Left lung (tissue), 10 donors: Measurements from ENCODE around the gene PWWP2A. TPM values are rescaled to one million over a fixed set of nuclear protein-coding genes. Genes with fewer than 3 reads are reported as not detected.

ENCODE experiments used
- ATAC-seq: fragments of 200-7000 bp; cut with Tn5 transposase; one replicate; pipeline ENCODE4 v1.9.1; 2020; ENCODE audit warnings: moderate library complexity
- DNase-seq, 4 donors: peaks; one replicate each; pipeline ENCODE4 v3.0.0-alpha.2; 2013 to 2020
- H3K27ac ChIP-seq, 2 donors: fragments of 200-600 bp; sonication (generic) in 1 of 2; one replicate each; pipeline versions ENCODE4 v1.5.0 to v1.8.0; 2020 to 2021
- H3K27me3 ChIP-seq, 2 donors: fragments of 200-600 bp; sonication (generic) in 1 of 2; one replicate each; pipeline versions ENCODE4 v1.5.0 to v1.8.0; 2020 to 2021
- H3K36me3 ChIP-seq, 2 donors: fragments of 200-600 bp; sonication (generic) in 1 of 2; one replicate each; pipeline versions ENCODE4 v1.5.0 to v1.8.0; 2020 to 2021
- H3K4me1 ChIP-seq, 2 donors: fragments of 200-600 bp; one replicate each; pipeline ENCODE4 v1.8.0; 2021
- H3K4me3 ChIP-seq, 2 donors: fragments of 200-600 bp; sonication (generic) in 1 of 2; one replicate each; pipeline versions ENCODE4 v1.5.0 to v1.8.0; 2020 to 2021; ENCODE audit warnings: mild to moderate bottlenecking in 1 of 2
- H3K9me3 ChIP-seq, 2 donors: fragments of 200-600 bp; sonication (generic) in 1 of 2; one replicate each; pipeline versions ENCODE4 v1.5.0 to v1.8.0; 2020 to 2021
- intact Hi-C, 2 donors: fragments of 100-400 bp; cut with DNase I; formaldehyde crosslinking; loops; one replicate each; pipeline versions ENCODE4 v1.11.2 to v1.14.2; 2022
- polyA plus RNA-seq, 6 donors: library from polyadenylated mRNA; unstranded; fragments of 120-200 nt; gene quantifications; one replicate each; pipeline ENCODE4 v1.2.1, GENCODE V29; 2013; ENCODE audit not compliant: insufficient read length in 6 of 6
- total RNA-seq, 2 donors: library from RNA; stranded (reverse); fragmentation: NEBNext Ultra II Directional; extraction: Animal tissue kit (Norgen Biotek cat#: 25700); gene quantifications; one replicate each; pipeline ENCODE4 v1.2.1, GENCODE V29; 2021
- TF ChIP-seq, protein P1 (sequence below), 2 donors: fragments of 200-600 bp; sonication (generic) in 1 of 2; IDR thresholded peaks; one replicate each; pipeline versions ENCODE4 v1.5.0 to v1.8.0; 2021; ENCODE audit warnings: antibody characterized with exemption in 2 of 2
- donor health status: DM: no; HTN: yes; CAD: no.
- donor health status: DM: no; HTN: no; CAD: no.

Gene PWWP2A
- total and polyA plus RNA-seq, 8 donors: 24.6 to 37.2 (median 34.7) TPM

DNA sequence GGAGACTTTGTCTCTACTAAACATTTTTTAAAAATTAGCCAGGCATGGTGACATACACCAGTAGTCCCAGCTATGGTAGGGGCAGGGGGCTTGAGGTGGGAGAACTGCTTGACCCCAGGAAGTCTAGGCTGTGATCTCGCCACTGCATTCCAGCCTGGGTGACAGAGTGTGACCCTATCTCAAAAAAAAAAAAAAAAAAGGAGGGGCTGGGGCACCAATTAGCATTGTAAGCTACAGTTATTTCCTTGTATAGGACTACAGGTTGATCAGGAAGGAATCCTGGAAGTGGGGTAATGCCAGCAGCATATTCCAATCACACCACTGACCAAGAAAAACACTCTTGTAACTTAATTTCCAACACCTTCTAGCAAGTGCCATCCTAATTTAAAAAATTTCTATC lies 32.1 kb downstream of the PWWP2A start:
- Histone ChIP-seq H3K27me3 (no peaks in the 10 kb centered on the region), H3K27ac (no peak overlapping the region), H3K4me1 (peaks cover 5 to 23% of the 10 kb centered on the region in 2 donors), H3K36me3 (peaks cover 0 to 4% of the 10 kb centered on the region in 2 donors), H3K4me3 (no peak overlapping the region), H3K9me3 (no peaks in the 10 kb centered on the region)
- DNase-seq (no peak), ATAC-seq (no peak)
- TF ChIP-seq, protein P1, sequence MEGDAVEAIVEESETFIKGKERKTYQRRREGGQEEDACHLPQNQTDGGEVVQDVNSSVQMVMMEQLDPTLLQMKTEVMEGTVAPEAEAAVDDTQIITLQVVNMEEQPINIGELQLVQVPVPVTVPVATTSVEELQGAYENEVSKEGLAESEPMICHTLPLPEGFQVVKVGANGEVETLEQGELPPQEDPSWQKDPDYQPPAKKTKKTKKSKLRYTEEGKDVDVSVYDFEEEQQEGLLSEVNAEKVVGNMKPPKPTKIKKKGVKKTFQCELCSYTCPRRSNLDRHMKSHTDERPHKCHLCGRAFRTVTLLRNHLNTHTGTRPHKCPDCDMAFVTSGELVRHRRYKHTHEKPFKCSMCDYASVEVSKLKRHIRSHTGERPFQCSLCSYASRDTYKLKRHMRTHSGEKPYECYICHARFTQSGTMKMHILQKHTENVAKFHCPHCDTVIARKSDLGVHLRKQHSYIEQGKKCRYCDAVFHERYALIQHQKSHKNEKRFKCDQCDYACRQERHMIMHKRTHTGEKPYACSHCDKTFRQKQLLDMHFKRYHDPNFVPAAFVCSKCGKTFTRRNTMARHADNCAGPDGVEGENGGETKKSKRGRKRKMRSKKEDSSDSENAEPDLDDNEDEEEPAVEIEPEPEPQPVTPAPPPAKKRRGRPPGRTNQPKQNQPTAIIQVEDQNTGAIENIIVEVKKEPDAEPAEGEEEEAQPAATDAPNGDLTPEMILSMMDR (IDR thresholded peaks at IDR 0.05): no peak
- intact Hi-C loops: no loop called here

DNA sequence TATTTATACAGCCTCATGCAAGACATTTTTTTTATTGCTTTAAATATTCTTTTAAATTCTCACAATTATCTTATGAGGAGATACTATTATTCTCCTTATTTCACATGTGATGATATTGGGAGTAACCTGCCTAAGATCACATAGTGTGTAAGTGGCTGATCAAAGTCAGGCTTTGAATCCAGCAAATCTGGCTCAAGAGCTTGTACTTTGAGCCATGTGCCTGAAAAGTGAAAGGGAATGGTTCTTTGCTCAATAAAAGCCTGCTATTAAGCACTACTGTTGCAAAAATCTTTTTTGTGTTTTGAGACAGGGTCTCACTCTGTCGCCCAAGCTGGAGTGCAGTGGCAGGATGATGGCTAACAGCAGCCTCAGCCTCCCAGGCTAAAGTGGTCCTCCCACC lies 35.1 kb downstream of the PWWP2A start:
- H3K27ac ChIP-seq: no peak overlapping the region
- peaks cover 5 to 19% of the 10 kb centered on the region in 2 donors for H3K4me1 ChIP-seq
- H3K4me3 ChIP-seq: no peak overlapping the region
- H3K9me3 ChIP-seq: no peaks in the 10 kb centered on the region
- H3K27me3 ChIP-seq: no peaks in the 10 kb centered on the region
- ATAC-seq (no peak), DNase-seq (no peak)
- TF ChIP-seq, protein P1 (IDR thresholded peaks at IDR 0.05): no peak
- intact Hi-C loops: no loop called here
- H3K36me3 ChIP-seq: no peaks in the 10 kb centered on the region

DNA sequence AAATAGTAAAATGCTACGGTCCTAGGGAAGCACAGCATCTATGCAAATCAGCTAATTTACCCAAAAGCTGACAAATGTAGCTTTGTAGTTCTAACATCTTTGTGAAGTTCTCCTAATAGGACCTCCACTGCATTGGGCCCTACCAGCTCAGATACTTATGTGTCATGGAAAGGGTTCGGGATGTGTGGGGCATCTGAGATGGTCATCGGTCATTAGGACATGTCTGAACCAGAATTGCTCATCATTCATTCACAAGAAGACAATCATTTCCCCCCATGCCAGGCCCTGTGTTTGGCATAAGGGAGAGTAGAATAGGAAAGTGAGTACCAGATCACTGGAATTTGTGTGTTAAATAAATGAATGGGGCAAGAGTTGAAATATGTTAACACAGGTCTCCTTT lies 35.7 kb downstream of the PWWP2A start:
- TF ChIP-seq, protein P1 (IDR thresholded peaks at IDR 0.05): no peak
- ATAC-seq (no peak), DNase-seq (no peak)
- Histone ChIP-seq H3K9me3 (no peaks in the 10 kb centered on the region), H3K27ac (no peak overlapping the region), H3K27me3 (no peaks in the 10 kb centered on the region), H3K36me3 (no peaks in the 10 kb centered on the region), H3K4me1 (peaks cover 5 to 14% of the 10 kb centered on the region in 2 donors), H3K4me3 (no peak overlapping the region)
- intact Hi-C loops: no loop called here

DNA sequence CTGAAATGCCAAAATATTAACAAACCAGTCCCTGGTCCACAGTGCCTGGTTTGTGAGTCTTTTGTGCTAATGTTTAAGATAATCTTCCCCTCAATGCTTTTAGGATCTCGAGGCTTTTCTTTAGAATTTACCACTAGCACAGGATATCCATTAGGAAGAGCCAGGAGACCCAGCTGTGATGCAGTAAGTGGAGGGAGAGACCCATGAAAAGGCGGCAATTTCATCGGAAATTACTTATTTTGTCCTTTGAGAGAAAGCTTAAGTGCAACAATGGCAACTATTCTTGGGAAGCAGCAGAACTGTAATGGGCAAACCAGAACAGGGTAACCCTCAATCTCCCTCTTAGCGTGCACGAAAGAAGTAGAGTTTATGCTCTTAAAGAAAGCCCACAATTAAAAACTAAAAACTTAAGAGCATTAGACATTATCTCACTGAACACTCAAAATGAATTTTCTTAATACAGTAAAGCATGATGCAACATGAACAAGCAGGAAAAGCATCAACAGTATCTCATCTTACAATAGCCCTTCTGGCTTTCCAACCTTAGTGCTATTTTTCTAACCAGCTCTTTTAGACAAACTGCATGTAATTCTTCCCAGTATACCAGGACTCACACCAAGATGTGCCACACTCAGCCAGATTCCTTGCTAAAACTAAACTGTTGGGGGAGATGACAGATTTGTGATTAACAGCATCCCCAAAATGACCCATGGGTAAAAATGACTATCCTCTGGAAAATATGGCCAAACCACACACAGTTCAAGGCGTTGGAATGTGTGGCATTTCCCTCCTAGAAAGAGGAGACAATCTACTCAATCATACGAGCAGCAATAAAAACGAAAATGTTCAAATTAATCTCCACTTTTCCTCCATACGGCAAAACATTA lies 36.4 kb downstream of the PWWP2A start:
- peaks cover 5 to 12% of the 10 kb centered on the region in 2 donors for H3K4me1 ChIP-seq
- H3K9me3 ChIP-seq: no peaks in the 10 kb centered on the region
- DNase-seq (no peak), ATAC-seq (peak; percentile 18)
- H3K4me3 ChIP-seq: no peak overlapping the region
- intact Hi-C loops: no loop called here
- H3K27ac ChIP-seq: peak overlapping the region in 1 of 2 donors; percentile 7
- H3K36me3 ChIP-seq: peaks cover 0 to 3% of the 10 kb centered on the region in 2 donors
- no peaks in the 10 kb centered on the region for H3K27me3 ChIP-seq
- TF ChIP-seq, protein P1 (IDR thresholded peaks at IDR 0.05): no peak

DNA sequence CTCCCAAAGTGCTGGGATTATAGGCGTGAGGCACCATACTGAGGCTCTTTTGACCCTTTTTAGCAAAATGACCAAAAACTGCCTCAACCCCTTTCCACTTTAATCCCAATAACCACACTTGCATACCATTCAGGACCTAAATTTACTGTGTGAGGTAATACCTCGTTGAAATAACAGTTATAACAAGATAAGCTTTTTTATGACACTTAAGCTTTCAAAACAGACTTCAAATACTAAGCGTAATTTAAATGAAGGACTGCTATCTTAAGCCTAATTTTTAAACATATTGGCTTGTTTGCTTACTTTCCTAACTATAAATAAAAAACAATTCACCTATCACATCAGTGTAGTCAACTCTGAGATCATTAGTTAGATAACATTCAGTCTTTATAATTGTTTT lies 37.8 kb downstream of the PWWP2A start:
- Histone ChIP-seq H3K9me3 (no peaks in the 10 kb centered on the region), H3K4me1 (peaks cover 5 to 10% of the 10 kb centered on the region in 2 donors), H3K27me3 (no peaks in the 10 kb centered on the region), H3K27ac (no peak overlapping the region), H3K36me3 (peaks cover 0 to 15% of the 10 kb centered on the region in 2 donors), H3K4me3 (no peak overlapping the region)
- DNase-seq (no peak), ATAC-seq (peak; percentile 54)
- TF ChIP-seq, protein P1 (IDR thresholded peaks at IDR 0.05): no peak
- intact Hi-C loops: no loop called here
